Measurements from ENCODE around the gene GRIK2.

The GRIK2 gene

DNA sequence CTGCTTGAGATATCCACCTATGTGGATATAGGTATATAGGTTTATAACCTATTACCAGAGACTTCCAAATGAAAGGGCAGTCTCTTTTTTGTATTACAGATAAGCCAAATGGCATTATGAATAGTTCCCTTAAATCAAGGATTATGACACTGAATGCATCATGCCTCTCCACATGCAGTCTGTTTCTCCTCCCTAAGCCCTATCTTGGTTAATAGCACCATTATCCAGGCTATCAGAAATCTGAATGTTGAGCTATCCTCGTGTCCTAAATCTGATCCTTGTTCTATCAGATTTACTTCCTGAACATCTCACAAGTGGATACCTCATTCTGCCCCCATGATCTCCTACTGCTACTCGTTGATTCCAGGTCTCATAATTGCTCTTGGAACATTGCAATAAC is 138.0 kb downstream of the GRIK2 start:
- TF ChIP-seq, protein P1, sequence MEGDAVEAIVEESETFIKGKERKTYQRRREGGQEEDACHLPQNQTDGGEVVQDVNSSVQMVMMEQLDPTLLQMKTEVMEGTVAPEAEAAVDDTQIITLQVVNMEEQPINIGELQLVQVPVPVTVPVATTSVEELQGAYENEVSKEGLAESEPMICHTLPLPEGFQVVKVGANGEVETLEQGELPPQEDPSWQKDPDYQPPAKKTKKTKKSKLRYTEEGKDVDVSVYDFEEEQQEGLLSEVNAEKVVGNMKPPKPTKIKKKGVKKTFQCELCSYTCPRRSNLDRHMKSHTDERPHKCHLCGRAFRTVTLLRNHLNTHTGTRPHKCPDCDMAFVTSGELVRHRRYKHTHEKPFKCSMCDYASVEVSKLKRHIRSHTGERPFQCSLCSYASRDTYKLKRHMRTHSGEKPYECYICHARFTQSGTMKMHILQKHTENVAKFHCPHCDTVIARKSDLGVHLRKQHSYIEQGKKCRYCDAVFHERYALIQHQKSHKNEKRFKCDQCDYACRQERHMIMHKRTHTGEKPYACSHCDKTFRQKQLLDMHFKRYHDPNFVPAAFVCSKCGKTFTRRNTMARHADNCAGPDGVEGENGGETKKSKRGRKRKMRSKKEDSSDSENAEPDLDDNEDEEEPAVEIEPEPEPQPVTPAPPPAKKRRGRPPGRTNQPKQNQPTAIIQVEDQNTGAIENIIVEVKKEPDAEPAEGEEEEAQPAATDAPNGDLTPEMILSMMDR (IDR thresholded peaks at IDR 0.05; ENCODE audit: extremely low read depth, missing control alignments) = no peak
- no peak for DNase-seq (ENCODE audit: low spot score)

DNA sequence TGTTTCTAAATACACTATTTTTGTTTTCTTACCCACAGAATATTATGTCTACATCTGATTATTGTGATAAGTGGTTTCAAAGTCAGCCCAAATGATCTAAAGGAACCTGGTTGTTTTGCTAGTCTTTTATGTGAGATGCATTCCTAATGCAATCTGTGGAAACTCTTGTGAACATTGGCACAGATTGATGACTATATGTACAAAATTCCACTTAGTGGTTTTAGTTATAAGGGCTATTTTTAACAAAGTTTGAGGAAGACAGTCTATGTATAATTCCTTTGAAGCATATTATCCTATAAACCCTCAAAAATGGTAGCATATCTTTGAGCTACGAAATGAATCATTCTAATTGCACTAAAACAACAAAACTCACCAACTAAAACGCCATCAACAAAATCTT is 140.9 kb downstream of the GRIK2 start:
- DNase-seq (ENCODE audit: low spot score) = no peak
- TF ChIP-seq, protein P1 (IDR thresholded peaks at IDR 0.05; ENCODE audit: extremely low read depth, missing control alignments) = no peak

DNA sequence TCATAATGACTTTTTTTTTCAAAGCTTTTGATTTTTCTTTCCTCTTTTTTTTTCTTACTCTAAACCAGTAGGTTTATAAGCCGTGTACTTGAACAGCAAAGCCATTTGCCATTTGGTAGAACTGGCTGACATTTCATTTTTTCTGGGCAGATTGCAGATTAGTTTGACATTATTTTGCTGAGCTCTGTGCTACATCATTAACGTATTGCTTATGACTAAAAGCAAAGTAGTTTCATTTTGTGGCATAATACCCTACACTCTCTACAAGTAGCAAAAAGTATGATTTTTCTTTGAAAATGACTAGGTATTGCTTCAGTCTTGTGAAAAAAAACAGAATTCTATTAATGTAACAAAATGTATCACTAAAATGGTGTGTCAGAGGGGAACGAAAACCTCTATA is 141.3 kb downstream of the GRIK2 start:
- TF ChIP-seq, protein P1 (IDR thresholded peaks at IDR 0.05; ENCODE audit: extremely low read depth, missing control alignments) = no peak
- DNase-seq (ENCODE audit: low spot score) = no peak

DNA sequence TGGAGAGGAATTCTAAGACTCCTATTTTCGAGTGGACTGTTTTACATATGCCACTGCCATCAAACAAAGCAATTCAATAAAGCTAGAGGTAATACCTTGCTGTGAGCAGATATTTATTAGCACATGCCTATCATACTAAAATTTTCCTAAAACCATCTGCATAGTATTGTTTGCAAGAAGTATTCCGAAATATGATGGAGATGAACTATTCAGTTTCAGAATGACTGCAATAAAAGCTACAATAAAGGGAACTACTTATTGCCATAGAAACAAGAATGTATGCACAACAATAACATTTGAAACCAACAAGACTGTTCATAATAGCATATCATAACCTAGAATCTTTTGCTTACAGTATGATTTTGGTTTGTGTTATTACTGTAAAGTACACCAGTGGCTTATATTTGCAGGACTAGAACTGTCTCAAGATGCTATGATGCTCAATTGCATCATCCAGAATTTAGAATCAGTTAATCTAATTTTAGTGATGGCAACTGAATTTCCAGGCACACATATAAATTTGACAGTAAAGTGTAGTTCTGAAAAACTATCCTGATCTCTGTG is 144.3 kb downstream of the GRIK2 start:
- DNase-seq (ENCODE audit: low spot score) = no peak
- TF ChIP-seq, protein P1 (IDR thresholded peaks at IDR 0.05; ENCODE audit: extremely low read depth, missing control alignments) = no peak

DNA sequence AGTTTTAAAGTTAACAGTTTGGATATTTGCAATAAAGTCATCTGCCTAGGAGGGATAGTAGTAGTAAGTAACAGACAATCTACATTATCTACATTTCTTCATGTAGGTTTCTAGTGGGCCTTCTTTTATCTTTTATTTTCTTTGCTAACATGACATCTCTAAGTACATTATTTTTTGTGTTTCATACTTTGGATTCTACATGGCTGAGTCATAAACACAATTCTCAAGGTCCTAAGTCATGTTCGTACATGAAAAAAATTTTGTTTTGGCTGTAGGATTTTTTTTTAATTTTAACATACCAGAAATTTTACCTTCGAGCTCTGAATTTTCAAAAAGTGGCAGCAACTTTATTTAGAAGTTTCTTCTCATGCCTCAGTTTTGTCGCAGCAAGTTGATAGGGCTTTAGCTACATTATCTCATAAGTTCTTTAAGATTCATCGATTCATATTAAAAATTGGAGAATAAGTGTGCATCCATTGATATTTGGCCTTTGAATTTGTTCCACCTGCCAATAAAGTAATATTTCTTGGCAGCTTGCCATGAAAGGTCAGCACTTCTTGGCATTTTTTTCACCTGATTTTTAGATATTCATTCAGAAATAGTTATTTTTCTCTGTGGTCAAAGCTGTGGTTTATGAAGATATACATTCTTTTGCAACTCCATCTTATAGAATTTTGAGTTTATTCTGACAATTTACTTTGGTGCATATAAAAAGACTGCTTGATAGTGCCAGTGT is 146.2 kb downstream of the GRIK2 start:
- TF ChIP-seq, protein P1 (IDR thresholded peaks at IDR 0.05; ENCODE audit: extremely low read depth, missing control alignments) = no peak

DNA sequence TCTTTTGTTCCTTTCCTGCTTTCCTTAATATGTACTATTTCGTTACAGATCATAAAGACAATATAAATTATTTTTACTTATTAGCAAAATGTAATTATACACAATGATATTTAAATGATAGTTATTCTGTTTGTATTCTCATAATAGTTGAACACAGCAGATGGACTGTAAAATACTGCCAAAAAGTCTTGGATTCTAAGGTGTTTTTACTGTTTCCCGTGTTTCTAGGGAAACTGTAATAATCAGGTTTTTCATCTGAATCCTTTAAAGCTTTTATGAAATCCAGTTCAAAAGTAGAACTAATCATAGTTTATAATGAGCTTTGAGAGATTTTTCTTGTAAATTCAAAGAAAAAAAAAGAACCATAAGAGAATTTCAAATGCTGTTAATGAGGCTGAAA is 148.4 kb downstream of the GRIK2 start:
- DNase-seq (ENCODE audit: low spot score) = no peak
- TF ChIP-seq, protein P1 (IDR thresholded peaks at IDR 0.05; ENCODE audit: extremely low read depth, missing control alignments) = no peak

More for the DNA sequence above, 146.2 kb downstream of the GRIK2 start:
- no peak for DNase-seq (ENCODE audit: low spot score)

DNA sequence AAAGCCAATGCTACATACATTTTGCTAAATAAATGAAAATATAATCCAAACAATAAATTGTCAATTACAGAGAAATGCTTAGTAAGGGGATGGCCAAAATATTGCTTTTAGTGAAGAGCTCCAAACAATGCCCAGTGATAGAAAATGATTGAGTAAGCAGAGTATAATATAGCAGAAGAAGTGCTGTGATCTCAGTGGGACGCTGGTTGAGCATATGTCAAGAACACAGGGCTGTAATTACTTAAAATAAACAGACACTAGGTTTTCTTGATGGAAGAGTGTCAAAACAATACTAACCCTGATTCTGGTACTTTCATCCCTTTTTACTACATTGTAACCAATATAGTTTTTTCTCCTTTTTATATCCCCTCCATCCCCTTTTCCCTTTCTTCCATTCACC is 150.3 kb downstream of the GRIK2 start:
- DNase-seq (ENCODE audit: low spot score) = no peak
- TF ChIP-seq, protein P1 (IDR thresholded peaks at IDR 0.05; ENCODE audit: extremely low read depth, missing control alignments) = no peak

All from GM20000 (cell line).